SH-SY5Y (cell line): ENCODE data around the gene PRPF40B.

ENCODE experiments used
- GATA2 ChIP-seq: IDR thresholded peaks from 2 replicates; pipeline ENCODE4 v1.6.1; 2011; ENCODE audit warnings: mild to moderate bottlenecking, low read depth, low read length
- GATA3 ChIP-seq: IDR thresholded peaks from 2 replicates; pipeline ENCODE4 v1.6.1; 2011; ENCODE audit warnings: low read depth, mild to moderate bottlenecking, low read length, moderate library complexity

GRCh38 chr12:49618576-49618975, 4.8 kb upstream of the PRPF40B start:
- TF ChIP-seq GATA2 = no peak
- TF ChIP-seq GATA3 = no peak
